CMK (cell line): ENCODE results near the gene ADAMTS2.

Experiments used
- DNase-seq: peaks from one replicate; pipeline ENCODE4 v3.0.0-alpha.2; 2010; ENCODE audit warnings: low read depth

ADAMTS2 gene

GRCh38 chr5:179080724-179081123 lies 264.5 kb downstream of the ADAMTS2 start:
- no peak for DNase-seq

- DNase-seq, result no peak
Measured at GRCh38 chr5:179079165-179079987, 265.9 kb downstream of the ADAMTS2 start.

GRCh38 chr5:179065703-179066102 lies 279.6 kb downstream of the ADAMTS2 start:
- no peak for DNase-seq

GRCh38 chr5:179061025-179061424 lies 284.2 kb downstream of the ADAMTS2 start:
- DNase-seq, result no peak
